HG03442 (cell line): ENCODE results near the gene LGALS4.
"Not testable (repeated sequence)": the region's sequence is repeated elsewhere in the genome, so short reads cannot be mapped to it uniquely, and the experiment has no call there.

Experiments
- ATAC-seq: cut with Tn5 transposase; IDR thresholded peaks from one replicate; pipeline ENCODE4 v1.9.1; 2021; ENCODE audit warnings: mild to moderate bottlenecking, moderate library complexity; ENCODE audit not compliant: unreplicated experiment

Gene LGALS4

GRCh38 chr19:38812841-38813320, at the start of gene LGALS4:
LGALS4 (minus strand) TSS chr19:38812945; CDS start chr19:38812886, 59 bp downstream.
- no peak for ATAC-seq

DNA sequence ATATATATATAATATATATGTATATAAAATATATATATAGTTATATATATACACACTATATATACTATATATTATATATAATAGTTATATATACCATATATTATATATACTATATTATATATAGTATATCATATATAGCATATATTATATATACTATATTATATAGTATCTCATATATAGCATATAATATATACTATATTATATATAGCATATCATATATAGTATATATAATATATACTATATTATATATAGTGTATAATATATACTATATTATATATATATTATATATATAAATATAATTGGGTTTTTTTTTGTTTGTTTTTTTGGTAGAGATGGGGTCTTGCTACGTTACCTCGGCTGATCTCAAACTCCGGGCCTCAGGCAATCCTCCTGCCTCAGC, 48.6 kb upstream of the LGALS4 start:
- no peak for ATAC-seq

DNA sequence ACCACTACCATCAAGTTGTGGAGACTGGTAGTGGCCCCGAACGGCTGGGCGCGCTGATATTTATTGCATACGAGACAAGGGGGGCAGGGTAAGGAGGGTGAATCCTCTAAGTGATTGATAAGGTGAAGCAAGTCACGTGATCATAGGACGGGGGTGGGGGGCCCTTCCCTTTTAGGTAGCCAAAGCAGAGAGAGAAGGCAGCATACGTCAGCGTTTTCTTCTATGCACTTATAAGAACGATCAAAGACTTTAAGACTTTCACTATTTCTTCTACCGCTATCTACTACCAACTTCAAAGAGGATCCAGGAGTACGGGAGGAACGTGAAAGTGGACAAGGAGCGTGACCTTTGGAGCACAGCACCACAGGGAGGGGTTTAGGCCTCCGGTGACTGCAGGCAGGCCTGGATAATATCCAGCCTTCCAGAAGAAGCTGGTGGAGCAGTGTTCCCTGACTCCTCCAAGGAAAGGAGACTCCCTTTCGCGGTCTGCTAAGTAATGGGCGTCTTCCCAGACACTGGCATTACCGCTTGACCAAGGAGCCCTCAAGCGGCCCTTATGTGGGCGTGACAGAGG, 47.0 kb upstream of the LGALS4 start:
- not testable (repeated sequence) for ATAC-seq

- ATAC-seq, result no peak
Measured at GRCh38 chr19:38856813-38857212, 44.1 kb upstream of the LGALS4 start.

DNA sequence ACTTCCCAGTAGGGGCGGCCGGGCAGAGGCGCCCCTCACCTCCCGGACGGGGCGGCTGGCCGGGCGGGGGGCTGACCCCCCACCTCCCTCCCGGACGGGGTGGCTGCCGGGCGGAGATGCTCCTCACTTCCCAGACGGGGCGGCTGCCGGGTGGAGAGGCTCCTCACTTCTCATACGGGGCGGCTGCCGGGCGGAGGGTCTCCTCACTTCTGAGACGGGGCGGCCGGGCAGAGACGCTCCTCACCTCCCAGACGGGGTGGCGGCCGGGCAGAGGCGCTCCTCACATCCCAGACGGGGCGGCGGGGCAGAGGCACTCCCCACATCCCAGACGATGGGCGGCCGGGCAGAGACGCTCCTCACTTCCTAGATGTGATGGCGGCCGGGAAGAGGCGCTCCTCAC, 43.0 kb upstream of the LGALS4 start:
- not testable (repeated sequence) for ATAC-seq

DNA sequence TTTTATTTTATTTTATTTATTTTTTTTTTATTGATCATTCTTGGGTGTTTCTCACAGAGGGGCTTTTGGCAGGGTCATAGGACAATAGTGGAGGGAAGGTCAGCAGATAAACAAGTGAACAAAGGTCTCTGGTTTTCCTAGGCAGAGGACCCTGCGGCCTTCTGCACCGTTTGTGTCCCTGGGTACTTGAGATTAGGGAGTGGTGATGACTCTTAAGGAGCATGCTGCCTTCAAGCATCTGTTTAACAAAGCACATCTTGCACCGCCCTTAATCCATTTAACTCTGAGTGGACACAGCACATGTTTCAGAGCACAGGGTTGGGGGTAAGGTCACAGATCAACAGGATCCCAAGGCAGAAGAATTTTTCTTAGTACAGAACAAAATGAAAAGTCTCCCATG, 42.2 kb upstream of the LGALS4 start:
- not testable (repeated sequence) for ATAC-seq

- ATAC-seq, result no peak
Measured at GRCh38 chr19:38853214-38853613, 40.5 kb upstream of the LGALS4 start.

DNA sequence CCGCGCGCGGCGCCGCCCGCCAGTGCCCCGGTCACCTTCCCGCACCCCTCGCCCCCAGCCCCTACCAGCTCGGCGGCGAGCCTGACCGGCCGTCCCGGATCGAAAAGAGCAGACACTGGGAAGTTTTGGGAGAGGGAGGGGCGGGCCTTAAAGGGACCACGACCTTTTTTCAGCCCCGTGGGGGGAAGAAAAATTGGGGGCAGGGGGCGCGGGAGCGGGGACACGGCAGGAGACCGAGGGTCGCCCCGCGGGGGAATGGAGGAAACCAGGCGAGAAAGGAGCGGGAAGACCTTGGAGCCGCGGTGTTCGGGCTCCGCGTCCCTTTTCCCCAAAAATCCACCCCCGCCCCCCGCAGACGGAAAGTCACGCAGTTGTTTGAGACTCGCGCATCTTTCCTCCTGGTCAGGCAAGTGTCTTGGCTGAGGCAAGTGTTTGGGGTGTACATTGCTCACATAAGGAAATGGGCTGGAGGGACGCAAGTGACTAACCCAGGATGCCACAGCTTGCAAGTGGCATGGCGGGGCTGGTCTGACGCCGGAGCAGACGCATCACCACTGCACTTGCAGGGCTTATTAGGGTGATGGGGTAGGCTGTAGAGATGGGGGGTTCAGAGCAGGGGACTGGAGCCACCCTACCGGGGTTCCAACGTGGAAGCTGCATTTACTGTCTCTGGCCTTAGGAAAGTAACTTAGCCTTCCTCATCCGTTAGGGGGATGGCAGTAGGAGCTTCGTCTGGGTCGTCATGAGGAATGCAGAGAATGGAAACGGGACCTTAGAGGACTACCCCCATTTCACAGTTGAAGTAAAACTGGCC, 39.7 kb upstream of the LGALS4 start:
- no peak for ATAC-seq

- no peak for ATAC-seq
Measured at GRCh38 chr19:38851622-38852230, 39.0 kb upstream of the LGALS4 start.

- ATAC-seq, result no peak
Measured at GRCh38 chr19:38850976-38851621, 38.4 kb upstream of the LGALS4 start.

DNA sequence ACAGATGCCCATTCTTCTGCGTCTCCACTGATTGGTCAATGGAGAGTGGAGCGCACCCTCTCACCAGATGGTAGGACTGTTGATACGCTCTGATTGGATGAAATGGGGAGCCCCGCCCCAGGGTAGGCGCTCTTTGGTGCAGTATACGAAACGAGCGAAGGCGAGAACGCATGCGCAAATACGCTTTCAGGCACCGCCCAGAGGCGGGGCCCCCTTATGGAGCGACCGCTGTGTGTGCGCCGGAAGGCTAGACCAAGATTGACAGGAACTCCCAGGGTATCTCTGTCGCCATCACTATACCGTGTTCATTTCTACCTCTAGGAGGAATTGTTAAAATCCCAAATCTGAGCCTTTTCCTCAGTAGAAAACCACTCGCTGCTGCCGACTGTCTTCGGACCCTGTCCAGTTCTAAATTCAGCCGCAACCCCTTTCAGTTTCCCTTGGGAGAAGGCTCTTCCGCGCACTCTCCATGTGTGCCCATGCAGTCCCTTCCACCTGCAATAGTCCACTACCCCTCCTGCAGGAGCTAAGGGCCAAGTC, 37.8 kb upstream of the LGALS4 start:
- ATAC-seq, result peak; percentile 68

DNA sequence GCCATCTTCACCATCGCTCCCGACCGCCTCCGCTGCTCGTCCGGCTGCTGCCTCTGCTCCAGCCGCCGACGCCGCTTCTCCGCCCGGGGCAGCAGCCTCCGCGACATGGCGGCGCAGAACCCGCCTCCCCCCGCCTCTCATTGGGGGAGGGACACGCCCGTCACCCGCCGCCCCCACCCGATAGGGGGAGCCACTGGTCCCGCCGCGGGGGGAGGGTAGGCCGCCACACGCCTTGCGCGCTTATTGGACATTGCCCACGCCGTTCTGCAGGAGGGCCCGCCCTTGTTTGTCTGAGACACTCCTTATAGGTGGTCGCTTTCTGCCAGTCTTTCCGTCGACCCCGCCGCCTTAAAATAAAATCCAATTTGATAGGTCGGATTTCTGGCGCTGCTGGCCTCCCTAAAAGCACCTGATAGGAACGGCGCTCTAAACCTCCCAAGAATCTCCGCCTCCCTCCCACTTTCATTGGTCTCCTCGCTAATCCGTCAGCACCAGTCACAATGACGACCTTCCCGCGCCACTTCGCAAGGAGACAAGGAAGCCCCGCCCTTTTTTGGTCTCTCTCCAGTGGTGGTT, 37.2 kb upstream of the LGALS4 start, which contains the start of gene HNRNPL:
Gene HNRNPL, minus strand, starts transcription at position 127 of the 576 bp plus-strand sequence. Its CDS starts 20 bp downstream, at position 107.
- ATAC-seq, result peak; percentile 52

- ATAC-seq, result peak; percentile 14
Measured at GRCh38 chr19:38849147-38849859, 36.6 kb upstream of the LGALS4 start.

GRCh38 chr19:38848299-38849146, 35.8 kb upstream of the LGALS4 start:
- no peak for ATAC-seq

GRCh38 chr19:38846097-38846496, 33.4 kb upstream of the LGALS4 start:
- ATAC-seq, result no peak

DNA sequence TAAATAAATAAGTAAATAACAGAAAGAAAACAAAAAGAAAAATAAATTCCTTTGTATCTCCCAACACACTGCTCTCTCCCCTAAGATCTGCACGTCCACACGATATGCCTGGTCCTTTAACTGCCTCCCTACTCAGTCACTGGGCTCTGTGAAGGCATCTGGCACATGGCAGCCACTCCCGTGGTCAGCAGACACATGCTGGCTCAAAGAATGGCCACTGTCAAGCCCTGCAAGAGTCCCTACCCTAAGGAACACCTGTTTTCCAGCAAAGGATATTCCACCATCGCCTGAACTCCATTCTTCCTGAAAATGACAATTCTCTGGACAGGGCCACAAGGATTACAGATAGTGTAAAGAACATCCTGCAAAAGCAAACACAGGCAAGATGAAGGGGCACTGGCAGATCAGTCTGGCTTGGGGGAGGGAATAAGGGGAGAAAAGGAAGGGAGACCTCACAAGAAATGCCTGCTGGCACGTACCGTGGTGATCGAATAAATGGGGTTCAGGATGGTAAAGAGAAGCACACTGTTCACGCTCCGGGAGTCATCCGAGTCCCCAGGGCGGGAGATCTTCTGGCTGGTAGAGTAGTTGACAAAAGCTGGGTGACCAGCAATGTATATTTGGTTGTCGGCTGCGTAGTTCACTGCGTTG, 32.8 kb upstream of the LGALS4 start:
- no peak for ATAC-seq

DNA sequence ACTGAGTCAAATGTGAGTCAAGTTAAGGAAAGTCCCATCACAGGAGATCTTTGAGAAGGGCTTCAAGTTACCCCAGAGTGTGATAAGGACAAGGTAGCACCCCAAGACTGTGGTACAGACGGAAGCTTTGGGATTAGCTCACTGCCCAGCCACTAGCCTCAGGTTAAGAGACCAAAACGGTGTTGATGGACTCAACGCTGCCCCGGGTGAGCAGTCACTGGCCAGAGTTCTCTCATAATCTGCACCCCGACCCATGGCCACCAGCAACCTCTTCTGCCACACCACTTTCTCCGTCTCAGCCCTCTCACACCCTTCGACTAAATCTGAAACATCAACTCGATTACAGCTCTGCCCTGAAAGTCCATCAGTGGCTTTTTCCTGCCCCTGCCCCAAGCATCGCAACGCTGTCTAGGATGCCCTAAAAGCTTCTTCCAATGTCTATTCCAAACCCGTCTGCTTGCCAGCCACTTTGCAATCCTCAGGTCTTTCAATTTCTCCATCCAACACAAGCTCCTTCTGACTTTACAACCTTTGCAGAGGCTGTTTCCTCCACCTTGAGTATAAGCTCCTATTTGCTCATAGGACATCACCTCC, 31.4 kb upstream of the LGALS4 start:
- no peak for ATAC-seq

GRCh38 chr19:38843175-38843758, 30.5 kb upstream of the LGALS4 start:
- ATAC-seq, result no peak
